Measurements from ENCODE around the gene DACT2.

- TF ChIP-seq TAF1 (IDR thresholded peaks at IDR 0.05; ENCODE audit: low read depth, low read length) = no peak
- no peak for TF ChIP-seq POLR2AphosphoS5 (IDR thresholded peaks at IDR 0.05; ENCODE audit: low read depth, low read length)
- TF ChIP-seq PAX5 (IDR thresholded peaks at IDR 0.05; ENCODE audit: insufficient read depth, low read length, severe bottlenecking) = no peak
- no peak for TF ChIP-seq POLR2A (IDR thresholded peaks at IDR 0.05; ENCODE audit: low read depth, low read length)
- no peak for TF ChIP-seq SPI1 (IDR thresholded peaks at IDR 0.05; ENCODE audit: low read depth, low read length)
- no peak for TF ChIP-seq POU2F2 (IDR thresholded peaks at IDR 0.05; ENCODE audit: low read depth, low read length)
Measured at GRCh38 chr6:168302534-168302933, 17.0 kb downstream of the DACT2 start.

Measured in GM12891 (cell line).